GM20431 (cell line): ENCODE data around the gene NR3C1.

Experiments used
- in situ Hi-C: fragments of 300-500 bp; cut with MseI, MboI; formaldehyde crosslinking; loops from one replicate; pipeline ENCODE4 v1.15.0; 2020; ENCODE audit warnings: low sequenced_read_pairs; ENCODE audit not compliant: unreplicated experiment

NR3C1 gene

DNA sequence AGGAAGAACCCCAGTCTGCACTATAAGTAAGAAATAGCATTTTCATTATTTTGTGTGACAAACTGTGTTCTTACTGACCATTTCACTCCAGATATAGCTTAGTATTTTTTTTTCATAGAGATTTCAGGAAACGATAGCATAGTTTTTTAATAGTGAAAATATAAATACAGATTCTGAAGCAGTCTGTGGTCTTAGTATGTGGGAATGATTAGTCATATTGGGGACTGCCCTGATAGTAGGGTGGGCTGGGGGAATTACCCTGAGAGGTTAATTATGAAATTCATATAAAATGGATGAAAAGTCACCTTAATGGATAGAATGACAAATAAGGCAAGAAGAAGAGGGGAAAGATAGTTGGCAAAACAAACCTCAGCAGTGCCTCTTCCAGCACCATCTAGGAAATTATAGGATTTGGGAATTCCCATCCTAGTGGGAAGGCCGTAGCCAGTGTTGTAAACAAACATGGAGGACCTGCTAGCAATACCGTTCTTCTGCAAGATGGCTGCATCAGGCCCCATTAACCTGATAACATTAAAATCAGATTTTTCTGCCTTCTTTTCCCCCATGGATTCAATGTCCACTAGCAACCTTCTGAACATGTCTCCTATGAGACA, 23.7 kb upstream of the NR3C1 start:
- in situ Hi-C loops: no loop called here

DNA sequence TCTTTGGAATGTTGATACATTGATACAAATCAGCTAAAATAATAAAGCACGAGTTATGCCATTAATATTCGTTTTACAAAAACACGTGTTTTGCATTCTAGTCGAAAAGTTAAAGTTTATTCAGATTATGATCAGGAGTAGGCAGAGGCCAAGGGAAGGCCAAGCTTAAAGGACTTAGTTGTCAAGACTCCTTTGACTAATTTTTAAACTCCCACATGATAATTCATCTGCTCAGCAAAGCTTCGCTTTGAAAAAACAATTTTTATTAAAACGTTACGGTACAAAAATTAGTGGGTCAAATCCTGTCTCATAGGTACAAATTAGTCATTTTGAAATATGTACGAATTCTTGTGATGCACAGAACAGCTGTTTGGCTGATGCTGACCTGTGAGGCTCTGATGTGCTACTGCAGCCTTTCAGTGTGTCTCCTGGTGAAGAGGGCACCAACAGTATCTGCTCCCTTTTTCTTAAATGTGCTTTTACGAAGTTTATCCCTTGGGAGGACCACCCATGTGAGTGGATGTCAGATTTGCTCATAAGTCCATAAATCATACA, 23.0 kb upstream of the NR3C1 start:
- in situ Hi-C loops: no loop called here

DNA sequence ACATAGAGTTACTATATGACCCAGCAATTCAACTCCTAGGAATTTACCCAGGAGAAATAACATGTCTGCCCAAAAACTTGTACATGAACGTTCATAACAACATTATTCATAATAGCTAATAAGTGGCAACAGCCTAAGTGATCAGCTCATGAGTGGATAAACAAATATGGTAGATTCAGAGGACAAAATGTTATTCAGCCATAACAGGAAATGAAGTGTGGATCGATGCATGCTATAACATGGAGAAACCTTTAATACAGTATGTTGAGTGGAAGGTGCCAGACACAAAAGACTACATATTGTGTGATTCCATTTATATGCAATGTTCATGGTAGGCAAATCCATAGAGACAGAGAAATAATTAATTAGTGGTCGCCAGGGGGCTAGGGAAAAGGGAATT, 22.3 kb upstream of the NR3C1 start:
- in situ Hi-C loops: no loop called here

GRCh38 chr5:143418140-143418866, 14.8 kb upstream of the NR3C1 start:
- in situ Hi-C loops: loop anchor here (25.0 kb wide), 2 partner anchors 394 to 406 kb away; partner anchors contain the start of gene HMHB1

- in situ Hi-C loops: loop anchor here (25.0 kb wide), 2 partner anchors 395 to 405 kb away; partner anchors contain the start of gene HMHB1
Observed at GRCh38 chr5:143417503-143418139, 14.1 kb upstream of the NR3C1 start.

GRCh38 chr5:143416411-143416810, 12.9 kb upstream of the NR3C1 start:
- in situ Hi-C loops: loop anchor here (25.0 kb wide), 2 partner anchors 396 to 404 kb away; partner anchors contain the start of gene HMHB1

DNA sequence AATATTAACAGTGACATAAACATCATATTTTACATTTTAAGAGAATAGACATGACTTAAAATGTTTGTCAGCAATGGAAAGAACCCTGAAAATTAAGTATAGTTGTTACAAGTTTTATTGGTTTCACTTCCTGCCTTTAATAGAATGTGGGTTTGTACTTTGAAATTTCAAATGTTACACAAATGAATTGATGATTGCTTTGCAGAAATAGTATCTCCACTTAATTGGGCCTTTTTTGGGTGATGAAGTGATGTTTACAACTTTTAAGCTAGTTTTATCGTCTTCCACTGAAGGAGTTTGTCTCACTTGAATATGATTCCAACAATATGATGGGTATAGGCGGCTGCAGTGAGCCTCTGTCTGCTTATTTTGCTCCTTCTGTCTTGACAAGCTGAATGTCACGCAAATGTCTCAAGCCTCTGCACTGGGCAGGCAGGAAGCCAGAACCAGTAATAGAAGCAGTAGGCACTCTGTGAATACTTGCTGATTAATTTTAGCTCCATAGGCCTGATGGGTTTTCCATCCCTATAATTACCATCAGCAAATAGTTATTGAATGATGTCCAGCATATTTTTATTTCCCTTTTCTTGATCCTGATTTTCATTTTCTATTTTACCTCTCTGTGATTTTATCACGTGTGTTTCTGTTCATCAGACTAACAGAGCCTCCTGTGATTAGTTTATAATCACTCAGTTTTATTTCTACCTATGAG, 10.6 kb upstream of the NR3C1 start:
- in situ Hi-C loops: loop anchor here (25.0 kb wide), 2 partner anchors 398 to 402 kb away; partner anchors contain the start of gene HMHB1

DNA sequence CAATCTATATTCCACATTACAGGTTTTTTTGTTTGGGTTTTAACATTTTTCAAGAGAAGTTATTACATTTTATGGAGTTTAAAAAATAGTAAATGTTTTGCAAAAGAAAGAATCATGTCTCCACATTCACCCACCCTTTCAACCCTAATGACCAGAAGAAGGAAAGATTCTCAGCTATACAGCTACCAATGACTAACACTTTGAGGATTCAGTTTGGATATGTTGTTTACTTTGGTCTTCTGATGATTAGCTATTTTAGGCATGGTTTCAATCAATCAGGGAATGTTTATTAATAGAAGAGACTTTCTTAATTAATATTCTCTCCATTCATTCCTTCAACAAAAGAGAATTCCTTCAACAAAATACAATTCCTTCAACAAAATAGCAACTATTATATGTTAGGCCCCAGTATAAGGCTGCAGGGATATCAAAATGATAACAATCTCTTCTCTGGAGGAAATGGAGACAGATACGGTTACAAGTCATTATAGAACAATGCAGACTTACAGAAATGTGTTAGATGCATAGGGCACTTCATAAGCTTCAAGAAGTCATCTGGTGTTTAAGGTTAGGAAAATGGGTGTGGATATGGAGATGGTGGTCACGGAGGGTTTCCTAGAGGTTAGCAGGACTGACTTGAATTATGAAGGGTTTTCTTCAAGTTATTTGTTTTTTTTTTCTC, 9.3 kb upstream of the NR3C1 start:
- in situ Hi-C loops: loop anchor here (25.0 kb wide), 2 partner anchors 399 to 401 kb away; partner anchors contain the start of gene HMHB1

GRCh38 chr5:143409926-143410325, 6.4 kb upstream of the NR3C1 start:
- in situ Hi-C loops: loop anchor here (25.0 kb wide), 2 partner anchors 398 to 402 kb away; partner anchors contain the start of gene HMHB1

DNA sequence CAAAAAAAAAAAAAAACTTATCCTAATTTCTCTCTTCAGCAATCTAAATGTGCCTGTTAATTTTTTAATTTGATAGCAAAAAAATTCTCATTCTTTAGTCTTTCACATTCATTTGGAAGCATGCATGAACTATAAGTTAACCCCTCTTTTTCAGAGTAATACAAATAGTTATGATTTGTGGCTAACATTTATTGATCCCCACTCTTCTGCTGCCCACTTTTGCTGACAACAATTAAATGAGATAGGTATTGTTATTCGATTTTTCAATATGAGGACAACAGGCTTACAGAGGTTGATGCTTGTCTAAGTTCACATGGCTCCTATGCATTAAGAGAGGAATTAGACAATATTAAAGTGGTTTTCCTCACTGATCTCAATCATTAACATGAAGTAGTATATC, 2.9 kb upstream of the NR3C1 start:
- in situ Hi-C loops: loop anchor here (25.0 kb wide), 2 partner anchors 394 to 406 kb away; partner anchors contain the start of gene HMHB1

- in situ Hi-C loops: loop anchor here (25.0 kb wide), 2 partner anchors 393 to 407 kb away; partner anchors contain the start of gene HMHB1
Observed at GRCh38 chr5:143405849-143406098, 2.3 kb upstream of the NR3C1 start.

- in situ Hi-C loops: loop anchor here (25.0 kb wide), 2 partner anchors 393 to 407 kb away; partner anchors contain the start of gene HMHB1
Observed at GRCh38 chr5:143405063-143405848, 1.8 kb upstream of the NR3C1 start.

DNA sequence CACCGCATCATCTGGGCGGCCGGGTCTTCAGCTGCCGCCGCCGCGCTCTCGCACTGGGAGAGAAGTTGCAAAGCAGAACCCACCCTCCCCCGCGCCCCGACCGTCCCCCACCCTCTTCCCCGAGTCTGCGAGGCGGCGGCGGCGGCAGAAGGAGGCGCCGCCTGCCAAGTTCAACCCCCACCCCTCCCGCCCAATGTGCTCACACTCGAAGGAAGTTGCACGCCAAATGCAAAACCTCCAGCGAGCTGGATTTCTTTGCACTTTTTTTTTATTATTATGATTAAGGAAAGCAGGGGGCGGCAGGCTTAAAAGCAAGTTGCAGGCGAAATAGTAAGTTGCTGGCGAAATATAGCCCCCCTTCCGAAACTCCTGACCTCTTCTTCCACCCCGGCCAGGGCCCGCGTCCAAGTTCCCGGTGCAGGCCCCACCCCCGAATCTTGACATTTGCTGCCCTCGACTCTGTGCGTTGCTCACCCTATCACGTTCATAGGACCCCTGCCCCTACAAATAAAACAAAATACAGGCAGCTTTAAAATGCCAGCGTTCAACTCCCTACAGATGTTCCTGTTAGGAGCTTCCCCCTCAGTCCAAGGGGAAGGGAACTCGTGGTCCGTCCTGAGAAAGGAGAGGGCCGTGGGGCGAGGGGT, 1.1 kb upstream of the NR3C1 start:
- in situ Hi-C loops: loop anchor here (25.0 kb wide), 2 partner anchors 392 to 408 kb away; partner anchors contain the start of gene HMHB1

DNA sequence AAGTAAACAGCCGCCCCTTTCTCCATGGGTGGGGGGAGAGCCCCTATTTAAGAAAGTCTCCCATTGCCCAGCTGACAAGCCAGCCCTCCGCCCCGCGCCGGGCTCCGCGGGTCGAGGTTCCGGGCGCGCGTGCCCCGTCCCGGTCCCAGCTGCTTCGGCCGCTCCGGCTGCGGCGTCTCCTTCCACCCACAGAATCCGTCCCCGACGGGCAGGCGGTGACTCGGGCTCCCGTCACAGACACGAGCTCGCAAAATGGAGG, 223 bp downstream of the NR3C1 start:
- in situ Hi-C loops: loop anchor here (25.0 kb wide), 2 partner anchors 391 to 409 kb away; partner anchors contain the start of gene HMHB1

- in situ Hi-C loops: loop anchor here (25.0 kb wide), 2 partner anchors 390 to 410 kb away; partner anchors contain the start of gene HMHB1
Observed at GRCh38 chr5:143402553-143403333, 743 bp downstream of the NR3C1 start.

- in situ Hi-C loops: loop anchor here (25.0 kb wide), 2 partner anchors 390 to 410 kb away; partner anchors contain the start of gene HMHB1
Observed at GRCh38 chr5:143402017-143402552, 1.4 kb downstream of the NR3C1 start.
